SK-N-SH treated with all-trans-retinoic acid at 6 μM for 48 hours (cell line): ENCODE results near the gene CNGA4.

Source experiments
- ATAC-seq: fragments of 200-7000 bp; cut with Tn5 transposase; 3 replicates; pipeline ENCODE4 v1.9.1; 2020; ENCODE audit warnings: mild to moderate bottlenecking, moderate library complexity
- ARNTL ChIP-seq: fragments of 450-650 bp; formaldehyde crosslinking; IDR thresholded peaks from 2 replicates; pipeline ENCODE4 v1.5.0; 2020; ENCODE audit warnings: low read depth, mild to moderate bottlenecking, moderate library complexity, borderline replicate concordance
- BACH2 ChIP-seq: fragments of 250-450 bp; sonication (Bioruptor Pico); IDR thresholded peaks from 2 replicates; pipeline ENCODE4 v1.9.0; 2021; ENCODE audit warnings: mild to moderate bottlenecking, borderline replicate concordance
- CREB5 ChIP-seq: fragments of 250-450 bp; sonication (Bioruptor Pico); IDR thresholded peaks from 2 replicates; pipeline ENCODE4 v1.5.1; 2020; ENCODE audit warnings: low read depth, mild to moderate bottlenecking, moderate library complexity
- CSDC2 ChIP-seq: fragments of 250-450 bp; sonication (Bioruptor Pico); IDR thresholded peaks from 2 replicates; pipeline ENCODE4 v1.5.0; 2020; ENCODE audit warnings: mild to moderate bottlenecking, moderate library complexity
- CSRNP3 ChIP-seq: fragments of 250-450 bp; sonication (Bioruptor Pico); IDR thresholded peaks from 2 replicates; pipeline ENCODE4 v1.5.1; 2021; ENCODE audit warnings: mild to moderate bottlenecking, moderate library complexity
- GLIS3 ChIP-seq: fragments of 250-450 bp; sonication (Bioruptor Pico); IDR thresholded peaks from 2 replicates; pipeline ENCODE4 v1.5.0; 2020; ENCODE audit warnings: mild to moderate bottlenecking, moderate library complexity
- ISL1 ChIP-seq: fragments of 250-450 bp; sonication (Bioruptor Pico); IDR thresholded peaks from 2 replicates; pipeline ENCODE4 v2.1.2; 2022; ENCODE audit warnings: mild to moderate bottlenecking, moderate library complexity
- OSR1 ChIP-seq: fragments of 250-450 bp; sonication (Bioruptor Pico); IDR thresholded peaks from 2 replicates; pipeline ENCODE4 v1.8.0; 2022; ENCODE audit warnings: moderate library complexity, mild to moderate bottlenecking, inconsistent platforms
- PATZ1 ChIP-seq: fragments of 250-450 bp; sonication (Bioruptor Pico); IDR thresholded peaks from 2 replicates; pipeline ENCODE4 v1.8.0; 2020; ENCODE audit warnings: mild to moderate bottlenecking, moderate library complexity, borderline replicate concordance
- POU6F1 ChIP-seq: fragments of 250-450 bp; sonication (Bioruptor Pico); IDR thresholded peaks from 2 replicates; pipeline ENCODE4 v1.8.0; 2021; ENCODE audit warnings: low read depth, mild to moderate bottlenecking, moderate library complexity, borderline replicate concordance
- PPARA ChIP-seq: fragments of 250-450 bp; sonication (Bioruptor Pico); IDR thresholded peaks from 2 replicates; pipeline ENCODE4 v1.5.0; 2020; ENCODE audit warnings: mild to moderate bottlenecking, borderline replicate concordance
- RARB ChIP-seq: fragments of 250-450 bp; sonication (Bioruptor Pico); IDR thresholded peaks from 2 replicates; pipeline ENCODE4 v1.8.0; 2021; ENCODE audit warnings: mild to moderate bottlenecking, moderate library complexity
- SNAI2 ChIP-seq: fragments of 250-450 bp; sonication (Bioruptor Pico); IDR thresholded peaks from 2 replicates; pipeline ENCODE4 v1.5.0; 2020; ENCODE audit warnings: mild to moderate bottlenecking, moderate library complexity
- TCF4 ChIP-seq: fragments of 250-450 bp; sonication (Bioruptor Pico); IDR thresholded peaks from 2 replicates; pipeline ENCODE4 v1.8.0; 2021; ENCODE audit warnings: mild to moderate bottlenecking, moderate library complexity, borderline replicate concordance
- TSHZ2 ChIP-seq: fragments of 250-450 bp; sonication (Bioruptor Pico); IDR thresholded peaks from 2 replicates; pipeline ENCODE4 v1.5.0; 2020; ENCODE audit warnings: mild to moderate bottlenecking, moderate library complexity
- ZC3H10 ChIP-seq: fragments of 250-450 bp; sonication (Bioruptor Pico); IDR thresholded peaks from 2 replicates; pipeline ENCODE4 v1.5.1; 2021; ENCODE audit warnings: mild to moderate bottlenecking, moderate library complexity
- ZFP3 ChIP-seq: fragments of 250-450 bp; sonication (Bioruptor Pico); IDR thresholded peaks from 2 replicates; pipeline ENCODE4 v1.5.0; 2020; ENCODE audit warnings: mild to moderate bottlenecking, moderate library complexity
- ZFP30 ChIP-seq: fragments of 450-650 bp; formaldehyde crosslinking; IDR thresholded peaks from 2 replicates; pipeline ENCODE4 v1.5.0; 2022; ENCODE audit warnings: mild to moderate bottlenecking, moderate library complexity
- ZNF565 ChIP-seq: fragments of 450-650 bp; formaldehyde crosslinking; conservative IDR thresholded peaks from 2 replicates; pipeline ENCODE4 v1.5.0; 2020; ENCODE audit warnings: low read depth, mild to moderate bottlenecking, moderate library complexity
- ZNF70 ChIP-seq: fragments of 450-650 bp; formaldehyde crosslinking; IDR thresholded peaks from 2 replicates; pipeline ENCODE4 v1.5.0; 2020; ENCODE audit warnings: mild to moderate bottlenecking, moderate library complexity
- ZNF8 ChIP-seq: fragments of 450-650 bp; formaldehyde crosslinking; IDR thresholded peaks from 2 replicates; pipeline ENCODE4 v1.5.0; 2020; ENCODE audit warnings: mild to moderate bottlenecking, moderate library complexity

CNGA4 gene

GRCh38 chr11:6238902-6239301 lies at the start of gene CNGA4:
CNGA4 (plus strand) TSS chr11:6239089; CDS start chr11:6239207, 118 bp downstream.
- no peak for ATAC-seq
- TF ChIP-seq ZNF565 (CRISPR knock-in tag) (no peak), CSDC2 (no peak), ZFP30 (CRISPR knock-in tag) (no peak), ARNTL (CRISPR knock-in tag) (no peak), GLIS3 (no peak), OSR1 (CRISPR knock-in tag) (no peak), CSRNP3 (CRISPR knock-in tag) (no peak), TSHZ2 (CRISPR knock-in tag) (no peak), SNAI2 (CRISPR knock-in tag) (no peak), ZNF70 (no peak), PPARA (CRISPR knock-in tag) (no peak), TCF4 (CRISPR knock-in tag) (no peak), ZNF8 (CRISPR knock-in tag) (no peak), ISL1 (CRISPR knock-in tag) (no peak), ZFP3 (CRISPR knock-in tag) (no peak), POU6F1 (CRISPR knock-in tag) (no peak), CREB5 (no peak), ZC3H10 (CRISPR knock-in tag) (no peak)

GRCh38 chr11:6191742-6192141 lies 47.1 kb upstream of the CNGA4 start:
- no peak for ATAC-seq
- no peak for TF ChIP-seq BACH2
- no peak for TF ChIP-seq ZNF565 (CRISPR knock-in tag)
- TF ChIP-seq CREB5 = no peak
- no peak for TF ChIP-seq PPARA (CRISPR knock-in tag)
- TF ChIP-seq ZNF8 (CRISPR knock-in tag) = no peak
- no peak for TF ChIP-seq RARB (CRISPR knock-in tag)
- no peak for TF ChIP-seq ISL1 (CRISPR knock-in tag)
- TF ChIP-seq PATZ1 = no peak
- TF ChIP-seq OSR1 (CRISPR knock-in tag) = no peak
- TF ChIP-seq CSRNP3 (CRISPR knock-in tag) = no peak
- TF ChIP-seq GLIS3 = no peak
- no peak for TF ChIP-seq ZC3H10 (CRISPR knock-in tag)
- TF ChIP-seq SNAI2 (CRISPR knock-in tag) = no peak
